ENCODE results near the gene CLDN7.

CLDN7 gene

GRCh38 chr17:7223375-7223774, 38.9 kb downstream of the CLDN7 start:
- TF ChIP-seq EZH2phosphoT487 (IDR thresholded peaks at IDR 0.05; ENCODE audit: borderline replicate concordance) (no peak), CTCF (conservative IDR thresholded peaks at IDR 0.05; ENCODE audit: low read length) (no peak)
- Histone ChIP-seq H3K27me3 (ENCODE audit: insufficient read depth, low read length, poor library complexity, severe bottlenecking) (no peaks in the 10 kb centered on the region), H4K20me1 (ENCODE audit: insufficient read depth, low read length, poor library complexity, severe bottlenecking) (peaks cover 13% of the 10 kb centered on the region), H3K9me2 (replicated peaks; ENCODE audit: low read depth, low read length) (no peaks in the 10 kb centered on the region), H3K79me2 (ENCODE audit: insufficient read depth, low read length) (peaks cover 22% of the 10 kb centered on the region; the same call in 1 of the 2 replicates), H3F3A (ENCODE audit: low read depth) (no peaks in the 10 kb centered on the region), H3K9ac (ENCODE audit: low read depth, low read length, poor library complexity, severe bottlenecking) (no peak overlapping the region), H3K36me3 (ENCODE audit: insufficient read depth, low read length) (peaks cover 48% of the 10 kb centered on the region; the same call in 1 of the 2 replicates), H3K4me2 (ENCODE audit: low read depth, low read length, poor library complexity, severe bottlenecking) (no peak overlapping the region), H3K4me1 (ENCODE audit: insufficient read depth, low read length, poor library complexity, severe bottlenecking) (peaks cover 18% of the 10 kb centered on the region), H2AFZ (ENCODE audit: low read length) (no peak overlapping the region), H3K4me3 (ENCODE audit: low read length, poor library complexity, severe bottlenecking) (no peak overlapping the region), H3K9me3 (ENCODE audit: insufficient read depth, low read depth, low read length) (no peaks in the 10 kb centered on the region)

GRCh38 chr17:7222972-7223292, 39.3 kb downstream of the CLDN7 start:
- Histone ChIP-seq H3K4me3 (ENCODE audit: low read length, poor library complexity, severe bottlenecking) (no peak overlapping the region), H3F3A (ENCODE audit: low read depth) (no peaks in the 10 kb centered on the region), H2AFZ (ENCODE audit: low read length) (no peak overlapping the region), H3K27me3 (ENCODE audit: insufficient read depth, low read length, poor library complexity, severe bottlenecking) (no peaks in the 10 kb centered on the region), H3K9me2 (replicated peaks; ENCODE audit: low read depth, low read length) (no peaks in the 10 kb centered on the region), H3K4me2 (ENCODE audit: low read depth, low read length, poor library complexity, severe bottlenecking) (no peak overlapping the region), H4K20me1 (ENCODE audit: insufficient read depth, low read length, poor library complexity, severe bottlenecking) (peaks cover 13% of the 10 kb centered on the region), H3K4me1 (ENCODE audit: insufficient read depth, low read length, poor library complexity, severe bottlenecking) (peaks cover 22% of the 10 kb centered on the region), H3K79me2 (ENCODE audit: insufficient read depth, low read length) (peaks cover 17% of the 10 kb centered on the region; the same call in 1 of the 2 replicates), H3K36me3 (ENCODE audit: insufficient read depth, low read length) (peaks cover 43% of the 10 kb centered on the region; the same call in 1 of the 2 replicates), H3K9ac (ENCODE audit: low read depth, low read length, poor library complexity, severe bottlenecking) (no peak overlapping the region), H3K9me3 (ENCODE audit: insufficient read depth, low read depth, low read length) (no peaks in the 10 kb centered on the region)
- no peak for TF ChIP-seq CTCF (conservative IDR thresholded peaks at IDR 0.05; ENCODE audit: low read length)
- TF ChIP-seq EZH2phosphoT487 (IDR thresholded peaks at IDR 0.05; ENCODE audit: borderline replicate concordance): no peak

GRCh38 chr17:7222093-7222971, 39.9 kb downstream of the CLDN7 start:
- no peaks in the 10 kb centered on the region for H3K27me3 ChIP-seq (ENCODE audit: insufficient read depth, low read length, poor library complexity, severe bottlenecking)
- no peaks in the 10 kb centered on the region for H3K9me3 ChIP-seq (ENCODE audit: insufficient read depth, low read depth, low read length)
- H3K4me1 ChIP-seq (ENCODE audit: insufficient read depth, low read length, poor library complexity, severe bottlenecking): peaks cover 26% of the 10 kb centered on the region
- peaks cover 38% of the 10 kb centered on the region; the same call in 1 of the 2 replicates for H3K36me3 ChIP-seq (ENCODE audit: insufficient read depth, low read length)
- H3K4me2 ChIP-seq (ENCODE audit: low read depth, low read length, poor library complexity, severe bottlenecking): no peak overlapping the region
- H3K9me2 ChIP-seq (replicated peaks; ENCODE audit: low read depth, low read length): no peaks in the 10 kb centered on the region
- H3K79me2 ChIP-seq (ENCODE audit: insufficient read depth, low read length): peaks cover 15% of the 10 kb centered on the region; the same call in 1 of the 2 replicates
- no peak overlapping the region for H3K9ac ChIP-seq (ENCODE audit: low read depth, low read length, poor library complexity, severe bottlenecking)
- TF ChIP-seq CTCF (conservative IDR thresholded peaks at IDR 0.05; ENCODE audit: low read length): no peak
- TF ChIP-seq EZH2phosphoT487 (IDR thresholded peaks at IDR 0.05; ENCODE audit: borderline replicate concordance): no peak
- H2AFZ ChIP-seq (ENCODE audit: low read length): no peak overlapping the region
- no peak overlapping the region for H3K4me3 ChIP-seq (ENCODE audit: low read length, poor library complexity, severe bottlenecking)
- H3F3A ChIP-seq (ENCODE audit: low read depth): no peaks in the 10 kb centered on the region
- H4K20me1 ChIP-seq (ENCODE audit: insufficient read depth, low read length, poor library complexity, severe bottlenecking): peaks cover 13% of the 10 kb centered on the region
